ENCODE data around the gene RIN2. TPM values are rescaled to one million over a fixed set of nuclear protein-coding genes. Genes with fewer than 3 reads are reported as not detected.

The RIN2 gene
- total and polyA plus RNA-seq, 7 experiments from 2014 or later: 0.57 to 20.8 (median 1.3) TPM; not detected in 3

DNA sequence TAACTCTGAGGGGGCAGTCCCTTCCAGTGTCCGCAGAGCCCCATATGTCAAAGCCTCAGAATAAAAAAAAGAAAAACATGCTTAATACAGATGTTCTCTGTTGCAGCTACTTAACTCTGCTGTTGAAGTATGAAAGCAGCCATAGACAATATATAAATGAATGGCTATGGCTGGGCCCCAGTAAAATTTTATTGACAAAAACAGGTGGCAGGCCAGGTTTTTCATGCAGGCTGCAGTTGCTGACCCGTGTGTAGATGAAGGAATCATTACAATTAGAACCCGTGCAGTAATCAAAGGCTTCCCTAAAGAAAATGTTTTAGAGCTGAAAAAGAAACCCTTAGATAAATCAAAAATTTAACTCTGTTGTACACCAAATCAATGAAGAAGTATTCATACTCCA lies 13.0 kb upstream of the RIN2 start:
- Mint-ChIP-seq H3K27ac (no peak overlapping the region), H3K4me1 (peaks cover 0 to 4% (median 0%) of the 10 kb centered on the region in 7 donors), H3K36me3 (no peaks in the 10 kb centered on the region), H3K27me3 (peaks cover 7 to 29% (median 21%) of the 10 kb centered on the region in 5 donors), H3K4me3 (no peak overlapping the region), H3K9me3 (peaks cover 3 to 33% (median 12%) of the 10 kb centered on the region in 11 donors)
- CTCF ChIA-PET: no interaction called here
- POLR2A ChIA-PET: no interaction called here
- no peak for DNase-seq
- no peak for ATAC-seq
- Histone ChIP-seq H3K4me3 (ENCODE audit: low read length) (no peak overlapping the region), H3K27ac (ENCODE audit: low read depth, low read length) (no peak overlapping the region), H3K36me3 (ENCODE audit: control insufficient read depth in 2 of 3, insufficient read depth in 3 of 3, low read length in 3 of 3) (no peaks in the 10 kb centered on the region), H3K27me3 (ENCODE audit: control insufficient read depth in 2 of 2, insufficient read depth in 2 of 2, low read length in 2 of 2) (no peaks in the 10 kb centered on the region), H3K9me3 (ENCODE audit: control insufficient read depth in 2 of 3, low read length in 3 of 3) (no peaks in the 10 kb centered on the region), H3K4me1 (ENCODE audit: control insufficient read depth in 2 of 2, insufficient read depth in 2 of 2, low read length in 2 of 2) (no peaks in the 10 kb centered on the region)
- intact Hi-C loops (cut with micrococcal nuclease): no loop called here

DNA sequence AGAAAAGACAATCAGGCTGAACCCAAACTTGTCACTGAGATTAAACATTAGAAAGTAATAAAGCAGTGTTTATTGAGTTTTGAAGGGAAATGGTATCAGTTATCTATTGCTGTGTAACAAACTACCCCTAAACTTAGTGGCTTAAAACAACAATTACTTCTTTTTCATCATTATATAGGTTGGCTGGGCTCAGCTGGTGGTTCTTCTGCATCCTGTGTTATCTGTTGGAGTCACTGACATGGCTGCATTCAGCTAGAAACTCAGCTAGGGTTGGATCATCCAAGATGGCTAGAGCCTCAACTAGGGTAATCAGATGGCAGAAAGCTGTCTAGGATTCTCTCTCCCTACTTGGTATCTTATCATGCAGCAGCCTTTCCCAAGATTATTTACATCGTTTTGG lies 12.5 kb upstream of the RIN2 start:
- H3K4me3 Mint-ChIP-seq: no peak overlapping the region
- Histone ChIP-seq H3K4me1 (ENCODE audit: control insufficient read depth in 2 of 2, insufficient read depth in 2 of 2, low read length in 2 of 2) (no peaks in the 10 kb centered on the region), H3K4me3 (ENCODE audit: low read length) (no peak overlapping the region), H3K9me3 (ENCODE audit: control insufficient read depth in 2 of 3, low read length in 3 of 3) (no peaks in the 10 kb centered on the region), H3K27me3 (ENCODE audit: control insufficient read depth in 2 of 2, insufficient read depth in 2 of 2, low read length in 2 of 2) (no peaks in the 10 kb centered on the region), H3K36me3 (ENCODE audit: control insufficient read depth in 2 of 3, insufficient read depth in 3 of 3, low read length in 3 of 3) (no peaks in the 10 kb centered on the region), H3K27ac (ENCODE audit: low read depth, low read length) (no peak overlapping the region)
- no peak overlapping the region for H3K27ac Mint-ChIP-seq
- no peak for ATAC-seq
- H3K9me3 Mint-ChIP-seq: peaks cover 3 to 33% (median 12%) of the 10 kb centered on the region in 11 donors
- CTCF ChIA-PET: no interaction called here
- DNase-seq: no peak
- no peaks in the 10 kb centered on the region for H3K36me3 Mint-ChIP-seq
- intact Hi-C loops (cut with micrococcal nuclease): no loop called here
- POLR2A ChIA-PET: no interaction called here
- H3K4me1 Mint-ChIP-seq: peaks cover 0 to 4% (median 0%) of the 10 kb centered on the region in 7 donors
- H3K27me3 Mint-ChIP-seq: peaks cover 7 to 29% (median 21%) of the 10 kb centered on the region in 5 donors

DNA sequence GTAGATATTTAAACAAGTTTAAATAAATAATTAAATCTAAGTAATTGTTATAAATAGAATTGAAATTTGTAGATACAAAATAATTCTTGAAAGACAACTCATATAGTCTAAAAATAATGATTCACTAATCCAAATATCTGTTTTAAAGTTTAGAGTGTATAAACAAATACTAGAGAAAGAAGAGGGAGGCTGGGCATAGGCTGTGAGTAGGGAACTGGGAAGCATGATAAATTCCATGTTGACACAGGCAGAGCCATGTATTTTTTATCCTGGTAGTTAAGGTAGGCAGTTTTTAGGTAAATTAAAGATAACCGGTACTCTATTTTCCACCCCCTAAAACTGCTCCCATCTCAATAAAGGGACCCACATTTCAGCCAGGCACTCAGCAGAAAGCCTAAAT lies 11.7 kb upstream of the RIN2 start:
- Mint-ChIP-seq H3K27me3 (peaks cover 2 to 24% (median 16%) of the 10 kb centered on the region in 5 donors), H3K4me3 (no peak overlapping the region), H3K27ac (no peak overlapping the region), H3K36me3 (no peaks in the 10 kb centered on the region), H3K9me3 (peaks cover 3 to 33% (median 12%) of the 10 kb centered on the region in 11 donors), H3K4me1 (peaks cover 0 to 6% (median 0%) of the 10 kb centered on the region in 7 donors)
- Histone ChIP-seq H3K4me1 (ENCODE audit: control insufficient read depth in 2 of 2, insufficient read depth in 2 of 2, low read length in 2 of 2) (no peaks in the 10 kb centered on the region), H3K27ac (ENCODE audit: low read depth, low read length) (no peak overlapping the region), H3K27me3 (ENCODE audit: control insufficient read depth in 2 of 2, insufficient read depth in 2 of 2, low read length in 2 of 2) (no peaks in the 10 kb centered on the region), H3K9me3 (ENCODE audit: control insufficient read depth in 2 of 3, low read length in 3 of 3) (no peaks in the 10 kb centered on the region), H3K36me3 (ENCODE audit: control insufficient read depth in 2 of 3, insufficient read depth in 3 of 3, low read length in 3 of 3) (no peaks in the 10 kb centered on the region), H3K4me3 (ENCODE audit: low read length) (no peak overlapping the region)
- no peak for DNase-seq
- ChIA-PET CTCF (no interaction called here), POLR2A (no interaction called here)
- intact Hi-C loops (cut with micrococcal nuclease): no loop called here
- ATAC-seq: no peak

DNA sequence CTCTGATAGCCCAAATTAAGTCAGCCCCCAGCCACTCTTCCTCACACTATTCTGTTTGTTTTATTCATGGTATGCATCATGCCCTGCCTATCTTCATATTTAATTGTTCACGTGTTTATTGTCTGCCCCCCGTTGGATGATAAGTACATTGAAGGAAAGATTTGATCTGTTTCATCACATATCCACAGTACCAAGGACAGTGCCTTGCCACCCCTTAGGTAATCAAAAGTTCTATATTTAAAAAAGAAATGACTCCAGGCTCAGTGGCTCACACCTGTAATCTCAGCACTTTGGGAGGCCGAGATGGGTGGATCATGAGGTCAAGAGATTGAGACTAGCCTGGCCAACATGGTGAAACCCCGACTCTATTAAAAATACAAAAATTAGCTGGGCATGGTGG lies 10.2 kb upstream of the RIN2 start:
- Mint-ChIP-seq H3K4me3 (no peak overlapping the region), H3K27me3 (peaks cover 2 to 19% (median 6%) of the 10 kb centered on the region in 5 donors)

DNA sequence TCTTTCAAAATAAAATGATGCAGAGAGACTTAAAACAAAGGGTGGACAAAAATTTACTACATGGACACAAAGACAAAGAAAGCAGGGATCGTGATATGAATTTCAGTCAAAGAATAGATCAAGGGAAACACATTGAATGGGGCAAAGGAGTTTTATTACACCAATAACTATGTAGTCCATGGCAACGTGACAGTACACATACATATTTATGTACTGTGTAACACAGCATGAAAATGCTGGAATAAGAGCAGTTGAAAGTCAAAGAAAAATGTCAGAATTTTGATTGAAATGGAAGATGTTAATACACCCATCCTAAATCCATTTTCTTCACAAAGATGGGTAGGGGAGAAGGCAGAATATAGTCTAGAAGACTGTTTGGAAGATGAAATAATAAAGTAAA lies 9.4 kb upstream of the RIN2 start:
- H3K9me3 Mint-ChIP-seq: peaks cover 0 to 29% (median 11%) of the 10 kb centered on the region in 11 donors
- ChIA-PET CTCF (no interaction called here), POLR2A (no interaction called here)
- no peaks in the 10 kb centered on the region for H3K36me3 Mint-ChIP-seq
- intact Hi-C loops (cut with micrococcal nuclease): no loop called here
- no peak overlapping the region for H3K4me3 ChIP-seq (ENCODE audit: low read length)
- no peaks in the 10 kb centered on the region for H3K4me1 ChIP-seq (ENCODE audit: control insufficient read depth in 2 of 2, insufficient read depth in 2 of 2, low read length in 2 of 2)
- peaks cover 1 to 18% (median 9%) of the 10 kb centered on the region in 5 donors for H3K27me3 Mint-ChIP-seq
- DNase-seq (no peak), ATAC-seq (no peak)
- no peak overlapping the region for H3K4me3 Mint-ChIP-seq
- H3K27ac ChIP-seq (ENCODE audit: low read depth, low read length): no peak overlapping the region
- H3K27ac Mint-ChIP-seq: peak overlapping the region in 1 of 9 donors; percentile 19
- H3K27me3 ChIP-seq (ENCODE audit: control insufficient read depth in 2 of 2, insufficient read depth in 2 of 2, low read length in 2 of 2): no peaks in the 10 kb centered on the region
- peaks cover 0 to 2% (median 0%) of the 10 kb centered on the region in 7 donors for H3K4me1 Mint-ChIP-seq
- H3K9me3 ChIP-seq (ENCODE audit: control insufficient read depth in 2 of 3, low read length in 3 of 3): no peaks in the 10 kb centered on the region
- H3K36me3 ChIP-seq (ENCODE audit: control insufficient read depth in 2 of 3, insufficient read depth in 3 of 3, low read length in 3 of 3): no peaks in the 10 kb centered on the region

More for the DNA sequence above, 10.2 kb upstream of the RIN2 start:
- Mint-ChIP-seq H3K27ac (no peak overlapping the region), H3K36me3 (no peaks in the 10 kb centered on the region), H3K9me3 (peaks cover 0 to 29% (median 12%) of the 10 kb centered on the region in 11 donors), H3K4me1 (peaks cover 0 to 6% (median 0%) of the 10 kb centered on the region in 7 donors)
- Histone ChIP-seq H3K36me3 (ENCODE audit: control insufficient read depth in 2 of 3, insufficient read depth in 3 of 3, low read length in 3 of 3) (no peaks in the 10 kb centered on the region), H3K27ac (ENCODE audit: low read depth, low read length) (no peak overlapping the region), H3K27me3 (ENCODE audit: control insufficient read depth in 2 of 2, insufficient read depth in 2 of 2, low read length in 2 of 2) (no peaks in the 10 kb centered on the region), H3K9me3 (ENCODE audit: control insufficient read depth in 2 of 3, low read length in 3 of 3) (no peaks in the 10 kb centered on the region), H3K4me3 (ENCODE audit: low read length) (no peak overlapping the region), H3K4me1 (ENCODE audit: control insufficient read depth in 2 of 2, insufficient read depth in 2 of 2, low read length in 2 of 2) (no peaks in the 10 kb centered on the region)
- ATAC-seq (no peak), DNase-seq (no peak)
- CTCF ChIA-PET: no interaction called here
- POLR2A ChIA-PET: no interaction called here
- intact Hi-C loops (cut with micrococcal nuclease): no loop called here

DNA sequence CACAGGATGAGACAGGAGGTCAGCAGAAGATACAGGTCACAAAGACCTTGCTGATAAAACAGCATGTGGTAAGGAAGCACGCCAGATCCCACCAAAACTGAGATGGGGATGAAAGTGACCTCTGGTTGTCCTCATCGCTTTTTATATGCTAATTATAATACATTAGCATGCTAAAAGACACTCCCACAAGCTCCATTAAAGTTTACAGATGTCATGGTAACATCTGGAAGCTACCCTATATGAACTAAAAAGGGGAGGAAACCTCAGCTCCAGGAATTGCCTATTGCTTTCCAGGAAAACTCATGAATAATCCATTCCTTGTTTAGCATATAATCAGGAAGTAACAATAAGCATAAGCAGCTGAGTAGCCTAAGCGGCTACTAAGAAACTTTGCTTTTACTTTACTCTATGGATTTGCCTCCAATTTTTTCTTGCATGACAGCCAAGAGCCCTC lies 8.4 kb upstream of the RIN2 start:
- intact Hi-C loops (cut with micrococcal nuclease): no loop called here
- DNase-seq (no peak), ATAC-seq (no peak)
- ChIA-PET CTCF (no interaction called here), POLR2A (no interaction called here)
- H3K27ac Mint-ChIP-seq: no peak overlapping the region
- H3K4me1 ChIP-seq (ENCODE audit: control insufficient read depth in 2 of 2, insufficient read depth in 2 of 2, low read length in 2 of 2): no peaks in the 10 kb centered on the region
- H3K27me3 Mint-ChIP-seq: peaks cover 4 to 22% (median 9%) of the 10 kb centered on the region in 5 donors
- no peak overlapping the region for H3K27ac ChIP-seq (ENCODE audit: low read depth, low read length)
- no peaks in the 10 kb centered on the region for H3K36me3 Mint-ChIP-seq
- H3K27me3 ChIP-seq (ENCODE audit: control insufficient read depth in 2 of 2, insufficient read depth in 2 of 2, low read length in 2 of 2): no peaks in the 10 kb centered on the region
- H3K4me3 ChIP-seq (ENCODE audit: low read length): no peak overlapping the region
- H3K9me3 ChIP-seq (ENCODE audit: control insufficient read depth in 2 of 3, low read length in 3 of 3): no peaks in the 10 kb centered on the region
- H3K36me3 ChIP-seq (ENCODE audit: control insufficient read depth in 2 of 3, insufficient read depth in 3 of 3, low read length in 3 of 3): no peaks in the 10 kb centered on the region
- peaks cover 0 to 21% (median 6%) of the 10 kb centered on the region in 11 donors for H3K9me3 Mint-ChIP-seq
- H3K4me3 Mint-ChIP-seq: no peak overlapping the region
- peaks cover 0 to 2% (median 0%) of the 10 kb centered on the region in 7 donors for H3K4me1 Mint-ChIP-seq

DNA sequence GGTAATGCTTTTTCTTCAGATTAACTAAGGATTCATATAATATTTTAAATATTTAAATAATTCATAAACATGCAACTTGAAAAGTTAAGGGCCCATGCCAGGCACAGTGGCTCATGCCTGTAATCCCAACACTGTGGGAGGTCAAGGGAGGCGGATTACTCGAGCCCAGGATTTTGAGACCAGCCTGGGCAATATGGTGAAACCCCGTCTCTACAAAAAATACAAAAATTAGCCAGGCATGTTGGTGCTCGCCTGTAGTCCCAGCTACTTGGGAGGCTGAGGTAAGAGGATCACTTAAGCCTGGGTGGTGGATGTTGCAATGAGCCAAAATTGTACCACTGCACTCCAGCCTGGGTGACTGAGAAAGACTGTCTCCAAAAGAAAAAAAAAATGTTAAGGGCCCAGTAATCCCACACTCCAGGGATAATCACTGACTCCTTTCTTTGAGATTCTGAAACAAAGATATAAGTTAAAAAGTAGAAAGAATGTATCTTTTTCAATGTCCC lies 7.9 kb upstream of the RIN2 start:
- no peaks in the 10 kb centered on the region for H3K36me3 ChIP-seq (ENCODE audit: control insufficient read depth in 2 of 3, insufficient read depth in 3 of 3, low read length in 3 of 3)
- DNase-seq (no peak), ATAC-seq (no peak)
- intact Hi-C loops (cut with micrococcal nuclease): no loop called here
- Mint-ChIP-seq H3K27me3 (peaks cover 4 to 22% (median 9%) of the 10 kb centered on the region in 5 donors), H3K4me1 (peaks cover 0 to 2% (median 0%) of the 10 kb centered on the region in 7 donors), H3K36me3 (no peaks in the 10 kb centered on the region), H3K27ac (no peak overlapping the region), H3K4me3 (no peak overlapping the region), H3K9me3 (peaks cover 0 to 16% (median 5%) of the 10 kb centered on the region in 11 donors)
- H3K4me3 ChIP-seq (ENCODE audit: low read length): no peak overlapping the region
- H3K4me1 ChIP-seq (ENCODE audit: control insufficient read depth in 2 of 2, insufficient read depth in 2 of 2, low read length in 2 of 2): no peaks in the 10 kb centered on the region
- ChIA-PET CTCF (no interaction called here), POLR2A (no interaction called here)
- H3K27ac ChIP-seq (ENCODE audit: low read depth, low read length): no peak overlapping the region
- no peaks in the 10 kb centered on the region for H3K27me3 ChIP-seq (ENCODE audit: control insufficient read depth in 2 of 2, insufficient read depth in 2 of 2, low read length in 2 of 2)
- no peaks in the 10 kb centered on the region for H3K9me3 ChIP-seq (ENCODE audit: control insufficient read depth in 2 of 3, low read length in 3 of 3)

All from naive thymus-derived CD4-positive, alpha-beta T cell (primary cell).